Liver (tissue), 9 donors: ENCODE data around the gene NTM. TPM values are rescaled to one million over a fixed set of nuclear protein-coding genes. Genes with fewer than 3 reads are reported as not detected.

Source experiments
- DNase-seq: peaks from one replicate; pipeline ENCODE4 v3.0.0-alpha.2; 2017; ENCODE audit warnings: low spot score
- H3K27ac ChIP-seq, 2 donors: one replicate each; pipeline ENCODE4 v1.7.0; 2013; ENCODE audit warnings: inconsistent platforms in 2 of 2, low read length in 2 of 2, control low read depth in 1 of 2, low read depth in 1 of 2, mild to moderate bottlenecking in 1 of 2
- H3K27me3 ChIP-seq, 4 donors: one replicate each; pipeline versions ENCODE4 v1.6.1 to v1.7.0; 2013; ENCODE audit warnings: low read length in 3 of 4, inconsistent platforms in 1 of 4, mild to moderate bottlenecking in 1 of 4, moderate library complexity in 1 of 4; ENCODE audit not compliant: control insufficient read depth in 4 of 4, insufficient read depth in 4 of 4
- H3K36me3 ChIP-seq, 4 donors: one replicate each; pipeline versions ENCODE4 v1.6.1 to v1.7.0; 2013; ENCODE audit warnings: low read length in 3 of 4, mild to moderate bottlenecking in 3 of 4, low read depth in 1 of 4, moderate library complexity in 1 of 4; ENCODE audit not compliant: control insufficient read depth in 4 of 4, insufficient read depth in 3 of 4
- H3K4me1 ChIP-seq, 4 donors: one replicate each; pipeline versions ENCODE4 v1.6.1 to v1.7.0; 2013; ENCODE audit warnings: low read length in 3 of 4, mild to moderate bottlenecking in 3 of 4, moderate library complexity in 1 of 4; ENCODE audit not compliant: control insufficient read depth in 4 of 4, insufficient read depth in 4 of 4
- H3K4me3 ChIP-seq, 3 donors: one replicate each; pipeline versions ENCODE4 v1.6.1 to v1.7.0; 2013; ENCODE audit warnings: low read length in 3 of 3, control low read depth in 1 of 3, low read depth in 1 of 3, mild to moderate bottlenecking in 1 of 3
- H3K9ac ChIP-seq, 2 donors: one replicate each; pipeline ENCODE4 v1.7.0; 2013; ENCODE audit warnings: low read length in 2 of 2, mild to moderate bottlenecking in 2 of 2, moderate library complexity in 2 of 2, control low read depth in 1 of 2, low read depth in 1 of 2
- H3K9me3 ChIP-seq, 4 donors: one replicate each; pipeline versions ENCODE4 v1.6.1 to v1.7.0; 2013; ENCODE audit warnings: low read length in 3 of 4; ENCODE audit not compliant: control insufficient read depth in 4 of 4
- FOXA2 ChIP-seq: IDR thresholded peaks from 2 replicates; pipeline ENCODE4 v1.6.1; 2016; ENCODE audit warnings: antibody characterized with exemption
- GABPA ChIP-seq, 2 donors: IDR thresholded peaks in 1 of 2; conservative IDR thresholded peaks in 1 of 2; 2 replicates each; pipeline ENCODE4 v1.6.1; 2016; ENCODE audit warnings: antibody characterized with exemption in 2 of 2, mild to moderate bottlenecking in 1 of 2, moderate library complexity in 1 of 2
- HNF4A ChIP-seq, 2 donors: conservative IDR thresholded peaks; 2 replicates each; pipeline ENCODE4 v1.6.1; 2016; ENCODE audit warnings: antibody characterized with exemption in 2 of 2, mild to moderate bottlenecking in 2 of 2
- HNF4G ChIP-seq: IDR thresholded peaks from 2 replicates; pipeline ENCODE4 v1.6.1; 2016; ENCODE audit warnings: antibody characterized with exemption
- JUND ChIP-seq, 2 donors: IDR thresholded peaks; 2 replicates each; pipeline ENCODE4 v1.6.1; 2016; ENCODE audit warnings: antibody characterized with exemption in 2 of 2
- NR2F2 ChIP-seq: IDR thresholded peaks from 2 replicates; pipeline ENCODE4 v1.6.1; 2016; ENCODE audit warnings: antibody characterized with exemption
- RAD21 ChIP-seq, 2 donors: IDR thresholded peaks; 2 replicates each; pipeline ENCODE4 v1.6.1; 2016; ENCODE audit warnings: antibody characterized with exemption in 2 of 2, mild to moderate bottlenecking in 2 of 2
- RXRA ChIP-seq, 2 donors: IDR thresholded peaks; 2 replicates each; pipeline ENCODE4 v1.6.1; 2017 to 2018; ENCODE audit warnings: antibody characterized with exemption in 2 of 2, mild to moderate bottlenecking in 1 of 2
- SP1 ChIP-seq: IDR thresholded peaks from 2 replicates; pipeline ENCODE4 v1.6.1; 2018; ENCODE audit warnings: antibody characterized with exemption, mild to moderate bottlenecking
- TAF1 ChIP-seq: conservative IDR thresholded peaks from 2 replicates; pipeline ENCODE4 v1.6.1; 2016; ENCODE audit warnings: antibody characterized with exemption, mild to moderate bottlenecking
- YY1 ChIP-seq: IDR thresholded peaks from 2 replicates; pipeline ENCODE4 v1.6.1; 2016; ENCODE audit warnings: antibody characterized with exemption, mild to moderate bottlenecking
- WGBS: extraction: QIAGEN DNeasy Blood & Tissue Kit; methylation state at CpG from one replicate; pipeline ENCODE4 v1.1.7; 2013; 5-methylcytosine and 5-hydroxymethylcytosine counted together
- polyA plus RNA-seq, 2 donors: library from polyadenylated mRNA; stranded (reverse) in 1 of 2; unstranded in 1 of 2; fragments of 200-250 nt in 1 of 2; fragments of >200 nt in 1 of 2; fragmentation: Nextera tagmentation in 1 of 2; extraction: Ambion mirVana in 1 of 2; gene quantifications; one replicate each; pipeline versions ENCODE4 v1.2.1 to v1.2.3, GENCODE V29; 2013 to 2015
- total RNA-seq, 2 donors: library from RNA; depleted of rRNA; stranded (reverse); fragments of >200 nt; gene quantifications; one replicate each; pipeline ENCODE4 v1.2.3, GENCODE V29; 2014
- TF ChIP-seq, protein P1 (sequence below): fragments of 150-350 bp; IDR thresholded peaks from 2 replicates; pipeline ENCODE4 v1.5.1; 2017; ENCODE audit warnings: improper control_type of control experiment, low read depth, low read length; ENCODE audit not compliant: missing input control
- TF ChIP-seq, protein P2 (sequence below): IDR thresholded peaks from 2 replicates; pipeline ENCODE4 v1.6.1; 2016; ENCODE audit warnings: antibody characterized with exemption
- TF ChIP-seq, protein P3 (sequence below): IDR thresholded peaks from 2 replicates; pipeline ENCODE4 v1.6.1; 2016; ENCODE audit warnings: antibody characterized with exemption, mild to moderate bottlenecking
- TF ChIP-seq, protein P4 (sequence below): IDR thresholded peaks from 2 replicates; pipeline ENCODE4 v1.6.1; 2016; ENCODE audit warnings: antibody characterized with exemption
- donor health status: healthy.
- donor health status: healthy.
- donor health status: healthy.
- donor health status: healthy.
- donor health status: healthy.

The NTM gene
- total and polyA plus RNA-seq, 4 donors, result 0.08 to 1.1 (median 0.08) TPM; not detected in 1

GRCh38 chr11:131683666-131684065, 313.3 kb downstream of the NTM start:
- WGBS, result 72% methylated on average over 11 of the region's 11 CpGs
- no peak for DNase-seq
- no peak overlapping the region for H3K27ac ChIP-seq
- no peaks in the 10 kb centered on the region for H3K9me3 ChIP-seq
- no peak overlapping the region for H3K9ac ChIP-seq
- TF ChIP-seq HNF4A (conservative IDR thresholded peaks at IDR 0.05), result no peak
- TF ChIP-seq, protein P1, sequence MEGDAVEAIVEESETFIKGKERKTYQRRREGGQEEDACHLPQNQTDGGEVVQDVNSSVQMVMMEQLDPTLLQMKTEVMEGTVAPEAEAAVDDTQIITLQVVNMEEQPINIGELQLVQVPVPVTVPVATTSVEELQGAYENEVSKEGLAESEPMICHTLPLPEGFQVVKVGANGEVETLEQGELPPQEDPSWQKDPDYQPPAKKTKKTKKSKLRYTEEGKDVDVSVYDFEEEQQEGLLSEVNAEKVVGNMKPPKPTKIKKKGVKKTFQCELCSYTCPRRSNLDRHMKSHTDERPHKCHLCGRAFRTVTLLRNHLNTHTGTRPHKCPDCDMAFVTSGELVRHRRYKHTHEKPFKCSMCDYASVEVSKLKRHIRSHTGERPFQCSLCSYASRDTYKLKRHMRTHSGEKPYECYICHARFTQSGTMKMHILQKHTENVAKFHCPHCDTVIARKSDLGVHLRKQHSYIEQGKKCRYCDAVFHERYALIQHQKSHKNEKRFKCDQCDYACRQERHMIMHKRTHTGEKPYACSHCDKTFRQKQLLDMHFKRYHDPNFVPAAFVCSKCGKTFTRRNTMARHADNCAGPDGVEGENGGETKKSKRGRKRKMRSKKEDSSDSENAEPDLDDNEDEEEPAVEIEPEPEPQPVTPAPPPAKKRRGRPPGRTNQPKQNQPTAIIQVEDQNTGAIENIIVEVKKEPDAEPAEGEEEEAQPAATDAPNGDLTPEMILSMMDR, result no peak
- no peak for TF ChIP-seq TAF1
- TF ChIP-seq HNF4G, result no peak
- TF ChIP-seq NR2F2, result no peak
- TF ChIP-seq, protein P2, sequence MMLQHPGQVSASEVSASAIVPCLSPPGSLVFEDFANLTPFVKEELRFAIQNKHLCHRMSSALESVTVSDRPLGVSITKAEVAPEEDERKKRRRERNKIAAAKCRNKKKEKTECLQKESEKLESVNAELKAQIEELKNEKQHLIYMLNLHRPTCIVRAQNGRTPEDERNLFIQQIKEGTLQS, result no peak
- no peak for TF ChIP-seq RAD21 (IDR thresholded peaks at IDR 0.05)
- TF ChIP-seq, protein P3, sequence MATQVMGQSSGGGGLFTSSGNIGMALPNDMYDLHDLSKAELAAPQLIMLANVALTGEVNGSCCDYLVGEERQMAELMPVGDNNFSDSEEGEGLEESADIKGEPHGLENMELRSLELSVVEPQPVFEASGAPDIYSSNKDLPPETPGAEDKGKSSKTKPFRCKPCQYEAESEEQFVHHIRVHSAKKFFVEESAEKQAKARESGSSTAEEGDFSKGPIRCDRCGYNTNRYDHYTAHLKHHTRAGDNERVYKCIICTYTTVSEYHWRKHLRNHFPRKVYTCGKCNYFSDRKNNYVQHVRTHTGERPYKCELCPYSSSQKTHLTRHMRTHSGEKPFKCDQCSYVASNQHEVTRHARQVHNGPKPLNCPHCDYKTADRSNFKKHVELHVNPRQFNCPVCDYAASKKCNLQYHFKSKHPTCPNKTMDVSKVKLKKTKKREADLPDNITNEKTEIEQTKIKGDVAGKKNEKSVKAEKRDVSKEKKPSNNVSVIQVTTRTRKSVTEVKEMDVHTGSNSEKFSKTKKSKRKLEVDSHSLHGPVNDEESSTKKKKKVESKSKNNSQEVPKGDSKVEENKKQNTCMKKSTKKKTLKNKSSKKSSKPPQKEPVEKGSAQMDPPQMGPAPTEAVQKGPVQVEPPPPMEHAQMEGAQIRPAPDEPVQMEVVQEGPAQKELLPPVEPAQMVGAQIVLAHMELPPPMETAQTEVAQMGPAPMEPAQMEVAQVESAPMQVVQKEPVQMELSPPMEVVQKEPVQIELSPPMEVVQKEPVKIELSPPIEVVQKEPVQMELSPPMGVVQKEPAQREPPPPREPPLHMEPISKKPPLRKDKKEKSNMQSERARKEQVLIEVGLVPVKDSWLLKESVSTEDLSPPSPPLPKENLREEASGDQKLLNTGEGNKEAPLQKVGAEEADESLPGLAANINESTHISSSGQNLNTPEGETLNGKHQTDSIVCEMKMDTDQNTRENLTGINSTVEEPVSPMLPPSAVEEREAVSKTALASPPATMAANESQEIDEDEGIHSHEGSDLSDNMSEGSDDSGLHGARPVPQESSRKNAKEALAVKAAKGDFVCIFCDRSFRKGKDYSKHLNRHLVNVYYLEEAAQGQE, result no peak
- no peak for TF ChIP-seq FOXA2
- TF ChIP-seq RXRA (IDR thresholded peaks at IDR 0.05), result no peak
- TF ChIP-seq, protein P4, sequence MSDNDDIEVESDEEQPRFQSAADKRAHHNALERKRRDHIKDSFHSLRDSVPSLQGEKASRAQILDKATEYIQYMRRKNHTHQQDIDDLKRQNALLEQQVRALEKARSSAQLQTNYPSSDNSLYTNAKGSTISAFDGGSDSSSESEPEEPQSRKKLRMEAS, result no peak
- peaks cover 0 to 6% (median 5%) of the 10 kb centered on the region in 4 donors for H3K4me1 ChIP-seq
- H3K4me3 ChIP-seq, result no peak overlapping the region
- no peaks in the 10 kb centered on the region for H3K36me3 ChIP-seq
- H3K27me3 ChIP-seq, result peaks cover 0 to 7% (median 4%) of the 10 kb centered on the region in 4 donors

DNA sequence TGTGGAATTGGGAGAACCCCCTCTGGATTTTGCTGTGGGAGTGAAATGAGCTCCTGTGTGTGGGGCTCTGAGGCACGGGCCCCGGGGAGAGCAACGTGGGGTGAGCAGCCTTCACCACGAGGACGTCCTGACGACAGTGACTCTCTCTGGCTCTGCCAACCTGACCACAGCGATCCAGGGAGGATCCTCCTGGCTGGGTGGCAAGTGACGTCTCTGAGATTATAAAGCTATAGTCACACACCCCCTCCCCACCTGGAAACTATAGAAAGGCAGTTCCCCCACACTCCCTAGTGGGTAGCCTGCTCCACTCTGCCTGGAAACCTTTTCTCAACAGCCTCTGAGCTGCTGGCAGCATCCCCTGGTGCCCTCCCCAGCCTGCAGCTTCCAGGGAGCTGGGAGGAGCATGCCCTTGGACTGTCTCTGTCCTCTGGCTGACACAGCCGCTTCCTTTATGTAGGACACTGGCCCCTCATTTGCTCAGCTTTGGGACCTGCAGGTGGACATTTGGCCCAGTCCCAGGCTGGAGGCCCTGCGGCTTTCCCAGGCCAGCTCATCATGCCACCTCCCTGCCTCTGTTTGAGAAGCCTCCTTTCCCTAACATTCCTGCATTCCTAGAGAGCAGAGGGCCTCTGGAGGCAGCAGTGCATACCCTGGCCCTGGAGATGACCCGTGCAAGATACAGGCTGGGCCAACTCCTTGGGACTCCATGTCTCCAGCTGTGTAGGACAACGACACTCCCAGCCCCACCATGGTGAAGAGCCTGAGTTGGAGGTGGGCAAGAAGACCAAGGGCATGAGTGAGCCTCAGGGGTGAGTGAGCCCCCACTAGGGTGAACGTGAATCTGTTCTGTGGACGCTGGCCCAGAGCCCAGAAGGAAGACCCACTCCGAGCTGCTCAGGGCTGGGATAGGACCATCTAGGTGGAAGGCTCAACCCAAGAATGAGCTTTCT, 314.0 kb downstream of the NTM start:
- no peaks in the 10 kb centered on the region for H3K36me3 ChIP-seq
- no peaks in the 10 kb centered on the region for H3K9me3 ChIP-seq
- peaks cover 0 to 7% (median 4%) of the 10 kb centered on the region in 4 donors for H3K27me3 ChIP-seq
- no peak overlapping the region for H3K9ac ChIP-seq
- no peak overlapping the region for H3K27ac ChIP-seq
- H3K4me1 ChIP-seq, result peaks cover 0 to 6% (median 5%) of the 10 kb centered on the region in 4 donors
- no peak for DNase-seq
- 74% methylated on average over 15 of the region's 15 CpGs for WGBS
- no peak for TF ChIP-seq GABPA (IDR thresholded peaks at IDR 0.05 in 1 of 2, conservative IDR thresholded peaks at IDR 0.05 in 1 of 2)
- no peak for TF ChIP-seq SP1
- TF ChIP-seq RAD21 (IDR thresholded peaks at IDR 0.05), result no peak
- TF ChIP-seq, protein P3, result no peak
- TF ChIP-seq JUND (IDR thresholded peaks at IDR 0.05), result no peak
- no peak for TF ChIP-seq HNF4A (conservative IDR thresholded peaks at IDR 0.05)
- TF ChIP-seq, protein P4, result no peak
- no peak for TF ChIP-seq YY1
- no peak overlapping the region for H3K4me3 ChIP-seq
